SW480 (cell line): Measurements from ENCODE around the gene LRP5.
A peak's percentile ranks its signal among the peaks of the same experiment; 100 is the strongest.

Experiments used
- DNase-seq: peaks from one replicate; pipeline ENCODE4 v3.0.0-alpha.2; 2016; ENCODE audit warnings: low spot score

LRP5 gene

GRCh38 chr11:68312117-68312779 lies at the start of gene LRP5:
LRP5 (plus strand) TSS chr11:68312591; CDS start chr11:68312715, 124 bp downstream.
- DNase-seq = no peak

DNA sequence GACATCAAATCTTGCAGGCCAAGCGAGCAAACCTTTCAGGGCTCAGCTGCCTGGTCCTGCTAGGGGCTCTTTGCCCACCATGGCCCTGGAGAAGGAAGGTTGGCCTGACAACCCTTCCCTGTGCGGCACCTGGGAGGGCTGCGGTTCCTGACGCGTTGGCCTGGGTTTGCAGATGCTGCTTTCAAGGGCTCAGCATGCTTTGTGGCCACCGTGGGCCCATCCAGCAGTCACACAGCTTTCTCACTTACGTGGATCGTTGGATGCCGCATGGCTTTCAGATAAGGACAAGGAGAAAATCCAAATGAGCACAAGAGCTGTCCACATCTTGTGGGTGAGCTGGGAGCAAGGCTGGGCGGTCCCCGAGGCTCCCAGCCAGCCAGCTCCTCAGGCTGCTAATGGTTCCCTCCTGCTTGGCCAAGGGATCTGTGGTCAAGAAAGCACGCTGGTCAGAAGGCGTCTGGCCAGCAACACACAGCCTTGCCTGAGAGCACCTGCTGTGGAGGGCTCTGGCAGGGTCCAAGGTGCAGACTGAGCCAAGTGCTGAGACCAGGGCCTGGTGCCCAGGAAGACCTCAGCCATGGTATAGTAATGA lies 48.9 kb upstream of the LRP5 start:
- DNase-seq = no peak

GRCh38 chr11:68264244-68264643 lies 48.1 kb upstream of the LRP5 start:
- no peak for DNase-seq

- no peak for DNase-seq
These were observed 47.5 kb upstream of the LRP5 start for GRCh38 chr11:68264741-68265540.

DNA sequence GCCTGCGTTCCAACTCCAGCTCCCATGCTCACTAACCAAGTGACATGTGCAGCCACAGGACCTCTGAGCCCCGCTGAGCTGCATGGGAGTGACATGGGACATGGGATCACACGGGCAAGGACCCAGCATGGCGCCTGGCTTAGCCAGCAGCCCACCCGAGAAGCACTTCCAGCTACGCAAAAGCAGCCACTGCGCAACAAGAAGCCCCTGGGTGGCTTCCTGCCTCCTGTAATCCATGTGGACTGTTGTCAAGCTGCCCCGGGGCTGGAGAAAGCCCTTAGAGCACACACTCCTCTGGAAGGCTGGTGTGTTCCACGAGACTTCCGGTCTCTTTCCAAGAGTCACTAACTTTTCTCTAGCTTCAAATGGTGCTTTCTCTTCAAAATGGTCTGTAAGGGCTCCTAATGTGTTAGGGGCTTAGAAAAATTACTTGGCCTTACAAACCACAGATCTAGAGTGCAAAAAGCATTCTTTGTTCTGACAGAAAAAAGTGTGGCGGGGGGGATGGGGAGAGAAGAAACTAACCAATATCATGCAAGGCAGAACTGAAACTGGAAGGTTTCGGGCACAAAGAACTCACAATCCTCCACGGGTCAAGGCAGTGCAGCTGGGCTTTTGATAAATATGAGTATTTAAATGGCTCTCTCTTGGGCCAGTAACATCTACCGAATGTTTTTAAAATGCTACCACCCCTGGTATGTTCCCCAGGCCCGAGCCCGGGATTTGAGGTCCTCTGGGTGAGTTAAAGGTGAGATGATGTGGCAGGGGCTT lies 46.1 kb upstream of the LRP5 start:
- no peak for DNase-seq

DNA sequence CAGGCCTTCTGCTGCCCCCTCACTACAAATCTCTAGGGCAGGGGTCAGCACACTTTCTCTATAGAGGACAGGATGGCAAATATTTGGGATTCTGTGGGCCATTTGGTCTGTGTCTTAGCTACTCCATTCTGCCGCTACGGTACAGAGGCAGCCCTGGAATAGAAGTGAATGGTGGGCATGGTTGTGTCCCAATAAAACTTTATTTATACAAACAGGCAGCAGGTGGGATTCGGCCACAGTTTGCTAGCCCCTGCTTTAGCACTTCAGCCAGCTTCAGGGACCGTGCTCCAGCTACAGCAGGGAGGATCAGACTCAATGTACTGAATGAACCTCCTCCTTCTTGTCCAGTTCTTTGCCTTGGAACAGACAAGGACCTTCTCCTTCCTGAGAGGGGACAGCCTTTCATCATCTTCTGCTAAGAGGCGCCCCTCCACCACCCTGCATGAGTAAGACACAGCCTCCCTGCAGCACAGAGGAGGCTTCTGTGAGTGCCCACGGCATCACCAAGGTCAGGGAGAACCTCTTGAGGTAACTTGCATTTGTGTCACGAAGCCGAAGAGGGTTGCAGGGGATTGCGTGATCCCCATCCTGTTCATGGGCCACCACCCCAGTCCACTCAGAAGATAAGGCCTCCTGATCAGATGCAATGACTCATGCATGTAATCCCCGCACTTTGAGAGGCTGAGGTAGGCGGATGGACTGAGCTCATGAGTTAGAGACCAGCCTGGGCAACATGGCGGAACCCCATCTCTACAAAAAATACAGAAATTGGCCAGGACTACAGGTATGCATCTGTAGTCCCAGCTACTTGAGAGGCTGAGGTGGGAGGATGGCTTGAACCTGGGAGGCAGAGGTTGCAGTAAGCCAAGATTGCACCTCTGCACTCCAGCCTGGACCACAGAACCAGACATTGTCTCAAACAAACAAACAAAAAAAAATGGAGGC lies 45.2 kb upstream of the LRP5 start:
- peak; percentile 18 for DNase-seq

GRCh38 chr11:68267881-68268240 lies 44.5 kb upstream of the LRP5 start:
- DNase-seq = no peak

- no peak for DNase-seq
These were observed 42.8 kb upstream of the LRP5 start for GRCh38 chr11:68269414-68270081.

GRCh38 chr11:68270196-68271022 lies 42.0 kb upstream of the LRP5 start:
- no peak for DNase-seq

DNA sequence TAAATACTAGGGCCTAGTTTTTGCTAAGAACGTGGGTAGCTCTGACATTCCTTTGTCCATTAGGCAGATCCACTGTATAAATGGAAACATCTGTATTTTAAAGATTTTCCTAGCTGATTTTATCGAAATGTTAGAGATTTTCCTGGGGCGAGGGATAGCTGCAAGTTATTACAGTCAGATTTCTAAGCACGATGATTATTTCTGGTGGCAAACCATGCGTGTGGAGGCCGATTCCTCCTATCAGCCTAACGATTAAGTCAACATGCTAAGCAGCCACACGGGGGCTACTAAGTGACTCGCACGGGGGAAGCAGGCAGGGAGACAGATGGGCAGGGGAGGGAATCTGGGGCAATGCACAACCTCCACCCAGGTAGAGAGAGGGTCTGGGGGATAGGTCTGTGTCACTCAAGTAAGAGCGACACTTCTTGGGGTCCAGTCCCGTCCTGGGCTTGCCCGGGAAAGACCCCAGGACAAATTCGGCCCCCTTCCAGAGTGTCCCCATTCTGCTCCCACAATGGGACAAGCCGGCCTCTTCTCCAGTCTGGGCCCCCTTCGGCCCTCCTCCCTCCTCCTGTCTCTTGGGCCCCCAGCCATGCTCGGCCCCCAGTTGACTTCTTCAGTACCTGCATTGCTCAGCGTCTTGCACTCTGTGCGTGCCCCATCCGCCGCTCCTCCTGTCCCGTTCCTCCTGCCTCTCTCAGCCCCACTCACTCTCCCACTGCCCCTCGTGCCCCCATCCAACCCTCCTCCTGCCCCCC lies 41.2 kb upstream of the LRP5 start:
- DNase-seq = peak; percentile 88

DNA sequence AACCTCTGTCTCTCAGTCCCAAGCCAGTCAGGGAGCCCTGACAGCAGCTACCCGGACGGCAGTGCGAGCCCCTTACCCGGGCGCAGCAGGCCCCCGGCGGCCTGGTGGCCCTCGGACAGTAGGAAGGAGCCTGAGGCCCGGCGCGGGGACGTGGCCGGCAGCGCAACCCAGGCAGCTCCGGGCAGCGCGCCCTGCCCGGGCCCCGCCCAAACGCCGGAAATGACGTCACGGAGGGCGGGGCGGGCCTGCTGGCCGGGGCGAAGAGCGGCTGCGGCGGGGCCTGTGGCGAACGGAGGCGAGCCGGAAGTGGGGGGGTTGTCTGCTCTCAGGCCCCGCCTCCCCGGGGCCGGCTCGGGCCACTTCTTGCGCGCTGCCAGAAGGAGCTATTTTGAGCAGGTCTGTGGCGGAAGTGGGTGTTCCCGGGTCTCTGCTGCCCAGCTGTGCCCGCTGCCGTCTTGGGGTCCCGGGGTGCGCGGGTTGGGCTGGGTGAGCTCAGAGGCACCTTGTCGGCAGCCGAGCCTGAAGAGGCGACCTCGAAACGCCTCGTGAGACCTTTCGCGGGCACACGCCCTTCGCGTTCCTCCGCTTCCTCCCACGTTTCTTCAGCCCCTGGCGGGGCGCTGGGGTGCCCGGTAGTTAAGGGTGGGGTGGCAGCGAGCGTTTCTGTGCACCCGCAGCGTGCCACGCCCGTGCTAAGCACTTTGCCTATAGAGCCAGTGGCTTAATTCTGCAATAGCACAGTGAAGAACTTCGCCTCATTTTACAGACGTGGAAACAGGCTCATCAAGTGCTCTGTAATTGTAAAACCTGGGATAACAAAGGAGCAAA lies 40.4 kb upstream of the LRP5 start, which contains the start of gene C11orf24:
Gene C11orf24, minus strand, starts transcription at position 193 of the 828 bp plus-strand sequence. CDS start 8,206 bp downstream, outside the sequence.
- peak; percentile 96 for DNase-seq

DNA sequence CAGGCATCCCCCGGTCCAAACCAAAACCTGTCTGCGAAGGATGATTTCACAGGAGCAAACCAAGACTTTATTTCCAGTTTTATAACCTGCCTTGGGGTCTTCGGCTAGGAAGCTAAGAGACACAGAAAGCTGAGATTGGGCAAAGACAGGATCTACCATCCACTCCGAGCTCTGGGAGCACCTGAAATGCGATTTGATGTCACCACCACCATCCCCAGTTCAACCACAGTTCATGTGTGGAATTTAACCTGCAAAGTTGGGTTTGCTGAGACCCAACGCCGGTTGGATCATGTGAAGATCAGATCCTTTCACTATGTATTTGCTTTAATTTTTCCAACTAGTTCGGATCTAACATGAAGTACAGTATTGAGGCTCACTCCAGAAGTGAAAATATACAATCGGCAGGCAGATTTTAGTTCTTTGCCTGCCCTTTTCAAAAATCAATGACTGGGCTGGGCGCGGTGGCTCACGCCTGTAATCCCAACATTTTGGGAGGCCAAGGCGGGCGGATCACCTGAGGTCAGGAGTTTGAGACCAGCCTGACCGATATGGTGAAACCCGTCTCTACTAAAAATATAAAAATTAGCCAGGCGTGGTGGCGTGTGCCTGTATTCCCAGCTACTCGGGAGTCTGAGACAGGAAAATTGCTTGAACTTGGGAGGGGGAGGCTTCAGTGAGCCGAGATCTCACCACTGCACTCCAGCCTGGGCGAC lies 39.2 kb upstream of the LRP5 start:
- no peak for DNase-seq

- DNase-seq = no peak
These were observed 38.1 kb upstream of the LRP5 start for GRCh38 chr11:68274306-68274705.

DNA sequence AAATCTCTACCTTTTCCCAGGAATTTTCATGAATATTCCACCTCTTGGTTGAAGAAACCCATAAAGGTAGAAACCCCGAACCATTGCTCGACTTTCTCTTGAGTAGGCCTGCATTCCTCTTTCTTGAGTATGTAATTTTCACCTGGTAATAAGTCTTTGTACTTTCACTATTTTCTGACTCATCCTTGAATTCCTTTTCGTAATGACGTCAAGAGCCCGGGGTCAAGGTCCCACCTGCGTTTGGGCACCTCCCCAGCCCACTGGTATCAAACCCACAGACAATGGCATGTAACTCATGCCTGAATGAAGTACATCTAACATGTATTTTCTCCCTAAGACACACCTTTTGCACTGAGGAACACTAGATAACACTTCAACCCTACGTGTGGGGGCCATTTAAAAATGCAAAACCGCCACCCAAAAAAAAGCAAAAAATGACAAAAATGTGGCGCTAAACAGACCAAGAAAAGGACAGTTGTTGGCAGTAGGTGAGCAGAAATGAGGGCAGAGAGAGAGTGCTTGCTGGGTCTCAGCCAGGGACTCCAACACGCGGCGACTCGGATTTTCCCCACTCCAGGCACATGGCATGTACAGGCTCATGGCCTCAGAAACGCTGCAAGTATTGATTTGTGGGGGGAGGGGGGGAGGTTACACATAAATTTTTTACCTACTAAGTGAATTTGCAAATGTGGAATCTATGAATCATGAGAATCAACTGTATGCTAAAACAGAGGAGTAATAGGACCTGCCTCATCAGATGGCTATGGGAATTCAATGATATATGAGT lies 36.5 kb upstream of the LRP5 start:
- peak; percentile 20 for DNase-seq

GRCh38 chr11:68276861-68277260 lies 35.5 kb upstream of the LRP5 start:
- DNase-seq = no peak

- no peak for DNase-seq
These were observed 32.7 kb upstream of the LRP5 start for GRCh38 chr11:68279676-68280075.
